Neural cell (in vitro differentiated cells): Measurements from ENCODE around the gene MIGA2. TPM values are rescaled to one million over a fixed set of nuclear protein-coding genes. Genes with fewer than 3 reads are reported as not detected.

Experiments
- H2AFZ ChIP-seq: fragments of 200-600, 300-800 bp; sonication (generic), shearing (Covaris generic); 2 replicates; pipeline ENCODE4 v1.6.0; 2014; ENCODE audit warnings: low read depth, mild to moderate bottlenecking, antibody characterized with exemption, low read length, moderate library complexity
- H3F3A ChIP-seq: fragments of 200-600 bp; shearing (Covaris generic); 2 replicates; pipeline ENCODE4 v1.6.1; 2016; ENCODE audit warnings: mild to moderate bottlenecking, moderate library complexity, mixed read lengths, antibody characterized with exemption, low read length; ENCODE audit not compliant: insufficient read depth, poor library complexity, severe bottlenecking
- H3K27ac ChIP-seq: fragments of 200-600, 300-800 bp; sonication (generic), shearing (Covaris generic); 2 replicates; pipeline ENCODE4 v1.5.1; 2014; ENCODE audit warnings: mild to moderate bottlenecking, low read length, moderate library complexity
- H3K27me3 ChIP-seq: fragments of 300-800, 200-600 bp; sonication (generic), shearing (Covaris generic); 2 replicates; pipeline ENCODE4 v1.6.0; 2014; ENCODE audit warnings: mild to moderate bottlenecking, low read depth, low read length, moderate library complexity; ENCODE audit not compliant: insufficient read depth
- H3K36me3 ChIP-seq: fragments of 300-800, 200-600 bp; sonication (generic), shearing (Covaris generic); 2 replicates; pipeline ENCODE4 v1.5.1; 2014; ENCODE audit warnings: mild to moderate bottlenecking, antibody characterized with exemption, low read length, moderate library complexity; ENCODE audit not compliant: insufficient read depth
- H3K4me2 ChIP-seq: fragments of 300-800, 200-600 bp; sonication (generic), shearing (Covaris generic); 2 replicates; pipeline ENCODE4 v1.6.0; 2014; ENCODE audit warnings: mild to moderate bottlenecking, low read length
- H3K4me3 ChIP-seq: fragments of 300-800, 200-600 bp; sonication (generic), shearing (Covaris generic); 2 replicates; pipeline ENCODE4 v1.5.1; 2014; ENCODE audit warnings: mild to moderate bottlenecking, low read length, moderate library complexity
- H3K79me2 ChIP-seq: fragments of 200-600 bp; shearing (Covaris generic); replicated peaks from 2 replicates; pipeline ENCODE4 v1.6.0; 2014; ENCODE audit warnings: mild to moderate bottlenecking, low read length, moderate library complexity; ENCODE audit not compliant: insufficient read depth
- H3K9ac ChIP-seq: fragments of 300-800, 200-600 bp; sonication (generic), shearing (Covaris generic); 2 replicates; pipeline ENCODE4 v1.6.1; 2016; ENCODE audit warnings: mild to moderate bottlenecking, low read length, mixed read lengths
- H3K9me2 ChIP-seq: fragments of 200-600 bp; shearing (Covaris generic); 2 replicates; pipeline ENCODE4 v1.6.1; 2016; ENCODE audit warnings: mild to moderate bottlenecking, low read length, mixed read lengths; ENCODE audit not compliant: insufficient read depth
- H3K9me3 ChIP-seq: fragments of 200-600, 300-800 bp; sonication (generic), shearing (Covaris generic); 2 replicates; pipeline ENCODE4 v1.6.1; 2016; ENCODE audit warnings: mild to moderate bottlenecking, mixed run types, low read length, moderate library complexity, mixed read lengths
- H4K20me1 ChIP-seq: fragments of 200-600 bp; shearing (Covaris generic); 2 replicates; pipeline ENCODE4 v1.6.1; 2016; ENCODE audit warnings: mild to moderate bottlenecking, mixed run types; ENCODE audit not compliant: insufficient read depth
- EP300 ChIP-seq: fragments of 450-650 bp; conservative IDR thresholded peaks from 2 replicates; pipeline ENCODE4 v1.6.1; 2014; ENCODE audit warnings: antibody characterized with exemption, mild to moderate bottlenecking, moderate library complexity; ENCODE audit not compliant: poor library complexity, severe bottlenecking
- EZH2 ChIP-seq: fragments of 200-600, 300-800 bp; shearing (Covaris generic), sonication (generic); IDR thresholded peaks from 2 replicates; pipeline ENCODE4 v1.6.1; 2014; ENCODE audit warnings: antibody characterized with exemption, low read length, borderline replicate concordance, mild to moderate bottlenecking; ENCODE audit not compliant: insufficient read depth, poor library complexity, severe bottlenecking
- MXI1 ChIP-seq: fragments of 450-650 bp; conservative IDR thresholded peaks from 2 replicates; pipeline ENCODE4 v1.6.1; 2014; ENCODE audit warnings: antibody characterized with exemption, mild to moderate bottlenecking; ENCODE audit not compliant: poor library complexity, severe bottlenecking
- POLR2AphosphoS5 ChIP-seq: IDR thresholded peaks from 2 replicates; pipeline ENCODE4 v1.6.1; 2012
- RAD21 ChIP-seq: fragments of 450-650 bp; conservative IDR thresholded peaks from 2 replicates; pipeline ENCODE4 v1.6.1; 2014; ENCODE audit warnings: antibody characterized with exemption, mild to moderate bottlenecking, moderate library complexity
- SMC3 ChIP-seq: fragments of 450-650 bp; conservative IDR thresholded peaks from 2 replicates; pipeline ENCODE4 v1.6.1; 2014; ENCODE audit warnings: antibody characterized with exemption, mild to moderate bottlenecking, moderate library complexity; ENCODE audit not compliant: poor library complexity
- TAF1 ChIP-seq: IDR thresholded peaks from 2 replicates; pipeline ENCODE4 v1.6.1; 2012; ENCODE audit warnings: low read depth
- polyA plus RNA-seq: library from polyadenylated mRNA; depleted of rRNA; stranded (reverse); fragments of >200 nt; gene quantifications from 2 replicates; pipeline ENCODE4 v1.2.3, GENCODE V29; 2014
- TF ChIP-seq, protein P1 (sequence below): IDR thresholded peaks from 2 replicates; pipeline ENCODE4 v1.6.1; 2012; ENCODE audit warnings: borderline replicate concordance
- TF ChIP-seq, protein P2 (sequence below): fragments of 450-650 bp; IDR thresholded peaks from 2 replicates; pipeline ENCODE4 v1.5.1; 2014; ENCODE audit warnings: antibody characterized with exemption, mild to moderate bottlenecking, moderate library complexity; ENCODE audit not compliant: poor library complexity, severe bottlenecking

The MIGA2 gene
- polyA plus RNA-seq, 1 donor from 2014 or later = 42.4 TPM

DNA sequence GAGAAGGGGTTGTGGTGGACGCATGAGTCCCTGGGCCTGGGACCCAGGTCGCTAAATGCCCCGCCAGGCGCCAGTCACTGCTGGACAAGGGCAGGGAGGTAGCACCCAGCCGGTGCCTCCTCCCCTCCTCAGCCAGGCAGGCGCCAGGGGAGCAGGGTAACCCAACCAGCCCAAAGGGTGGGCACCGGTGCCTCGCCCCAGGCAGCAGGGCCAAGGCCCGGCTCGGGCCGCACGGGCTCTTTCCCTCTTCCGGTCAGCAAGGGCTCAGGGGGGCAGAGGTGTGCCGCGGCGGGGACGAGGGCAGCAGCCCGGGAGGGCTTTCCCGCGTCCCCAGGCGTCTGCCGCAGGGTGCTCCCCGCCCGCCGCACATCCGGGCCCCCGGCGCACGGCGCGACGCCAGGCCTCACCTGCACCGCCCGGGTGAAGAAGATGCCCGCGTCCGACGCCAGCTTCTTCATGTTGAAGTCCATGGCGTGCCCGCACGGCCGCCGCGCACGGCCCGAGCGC is 8.7 kb upstream of the MIGA2 start:
- Histone ChIP-seq H2AFZ (no peak overlapping the region), H3K9me2 (no peaks in the 10 kb centered on the region), H3K4me3 (peak overlapping the region; percentile 92), H3K4me2 (peak overlapping the region; percentile 76), H3F3A (no peaks in the 10 kb centered on the region), H3K27ac (peak overlapping the region; percentile 20), H3K79me2 (peaks cover 15% of the 10 kb centered on the region), H3K27me3 (no peaks in the 10 kb centered on the region), H3K36me3 (no peaks in the 10 kb centered on the region), H4K20me1 (no peaks in the 10 kb centered on the region), H3K9me3 (no peaks in the 10 kb centered on the region), H3K9ac (peak overlapping the region; percentile 65)
- TF ChIP-seq, protein P1, sequence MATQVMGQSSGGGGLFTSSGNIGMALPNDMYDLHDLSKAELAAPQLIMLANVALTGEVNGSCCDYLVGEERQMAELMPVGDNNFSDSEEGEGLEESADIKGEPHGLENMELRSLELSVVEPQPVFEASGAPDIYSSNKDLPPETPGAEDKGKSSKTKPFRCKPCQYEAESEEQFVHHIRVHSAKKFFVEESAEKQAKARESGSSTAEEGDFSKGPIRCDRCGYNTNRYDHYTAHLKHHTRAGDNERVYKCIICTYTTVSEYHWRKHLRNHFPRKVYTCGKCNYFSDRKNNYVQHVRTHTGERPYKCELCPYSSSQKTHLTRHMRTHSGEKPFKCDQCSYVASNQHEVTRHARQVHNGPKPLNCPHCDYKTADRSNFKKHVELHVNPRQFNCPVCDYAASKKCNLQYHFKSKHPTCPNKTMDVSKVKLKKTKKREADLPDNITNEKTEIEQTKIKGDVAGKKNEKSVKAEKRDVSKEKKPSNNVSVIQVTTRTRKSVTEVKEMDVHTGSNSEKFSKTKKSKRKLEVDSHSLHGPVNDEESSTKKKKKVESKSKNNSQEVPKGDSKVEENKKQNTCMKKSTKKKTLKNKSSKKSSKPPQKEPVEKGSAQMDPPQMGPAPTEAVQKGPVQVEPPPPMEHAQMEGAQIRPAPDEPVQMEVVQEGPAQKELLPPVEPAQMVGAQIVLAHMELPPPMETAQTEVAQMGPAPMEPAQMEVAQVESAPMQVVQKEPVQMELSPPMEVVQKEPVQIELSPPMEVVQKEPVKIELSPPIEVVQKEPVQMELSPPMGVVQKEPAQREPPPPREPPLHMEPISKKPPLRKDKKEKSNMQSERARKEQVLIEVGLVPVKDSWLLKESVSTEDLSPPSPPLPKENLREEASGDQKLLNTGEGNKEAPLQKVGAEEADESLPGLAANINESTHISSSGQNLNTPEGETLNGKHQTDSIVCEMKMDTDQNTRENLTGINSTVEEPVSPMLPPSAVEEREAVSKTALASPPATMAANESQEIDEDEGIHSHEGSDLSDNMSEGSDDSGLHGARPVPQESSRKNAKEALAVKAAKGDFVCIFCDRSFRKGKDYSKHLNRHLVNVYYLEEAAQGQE = no peak
- TF ChIP-seq TAF1 (no peak), EP300 (no peak), SMC3 (no peak), EZH2 (no peak), RAD21 (no peak), POLR2AphosphoS5 (no peak), MXI1 (peak; percentile 61)
- TF ChIP-seq, protein P2, sequence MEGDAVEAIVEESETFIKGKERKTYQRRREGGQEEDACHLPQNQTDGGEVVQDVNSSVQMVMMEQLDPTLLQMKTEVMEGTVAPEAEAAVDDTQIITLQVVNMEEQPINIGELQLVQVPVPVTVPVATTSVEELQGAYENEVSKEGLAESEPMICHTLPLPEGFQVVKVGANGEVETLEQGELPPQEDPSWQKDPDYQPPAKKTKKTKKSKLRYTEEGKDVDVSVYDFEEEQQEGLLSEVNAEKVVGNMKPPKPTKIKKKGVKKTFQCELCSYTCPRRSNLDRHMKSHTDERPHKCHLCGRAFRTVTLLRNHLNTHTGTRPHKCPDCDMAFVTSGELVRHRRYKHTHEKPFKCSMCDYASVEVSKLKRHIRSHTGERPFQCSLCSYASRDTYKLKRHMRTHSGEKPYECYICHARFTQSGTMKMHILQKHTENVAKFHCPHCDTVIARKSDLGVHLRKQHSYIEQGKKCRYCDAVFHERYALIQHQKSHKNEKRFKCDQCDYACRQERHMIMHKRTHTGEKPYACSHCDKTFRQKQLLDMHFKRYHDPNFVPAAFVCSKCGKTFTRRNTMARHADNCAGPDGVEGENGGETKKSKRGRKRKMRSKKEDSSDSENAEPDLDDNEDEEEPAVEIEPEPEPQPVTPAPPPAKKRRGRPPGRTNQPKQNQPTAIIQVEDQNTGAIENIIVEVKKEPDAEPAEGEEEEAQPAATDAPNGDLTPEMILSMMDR = no peak

DNA sequence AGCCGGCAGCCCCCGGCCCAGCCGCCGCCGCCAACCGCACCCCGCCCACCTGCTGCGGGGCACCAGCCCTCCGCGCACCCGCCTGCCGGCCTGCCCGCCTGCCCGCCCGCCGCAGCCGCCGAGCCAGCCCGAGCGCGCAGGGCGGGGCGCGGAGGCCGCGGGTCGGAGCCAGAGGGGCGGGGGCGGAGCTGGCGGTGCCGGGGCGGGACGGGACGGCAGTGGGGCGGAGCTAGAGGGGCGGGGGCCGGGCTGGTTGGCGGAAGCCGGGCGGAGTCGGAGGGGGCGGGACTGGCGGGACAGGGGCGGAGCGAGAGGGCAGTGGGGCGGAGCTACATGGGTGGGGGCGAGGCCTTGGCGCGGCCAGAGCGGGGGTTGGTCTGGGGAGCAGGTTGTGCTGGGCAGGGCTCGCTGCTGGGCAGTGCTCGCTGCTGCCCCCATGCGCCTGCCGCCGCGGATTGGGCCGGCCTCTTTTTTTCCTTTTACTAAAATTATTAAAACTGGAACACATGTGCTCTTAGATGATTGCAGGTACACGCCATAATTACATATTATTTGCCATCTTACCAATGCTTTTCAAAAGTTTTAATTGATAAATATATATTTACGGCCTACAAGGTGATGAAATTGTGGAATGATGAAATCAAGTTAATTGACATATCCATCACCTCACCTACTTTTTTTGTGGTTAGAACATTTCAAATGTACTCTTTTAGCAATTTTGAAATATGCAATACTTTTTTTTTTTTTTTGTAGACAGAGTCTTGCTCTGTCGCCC is 8.0 kb upstream of the MIGA2 start, which contains the start of gene SH3GLB2:
Gene SH3GLB2 (minus strand): TSS at position 140 of the 775 bp plus-strand sequence. CDS start 177 bp downstream, outside the sequence.
- Histone ChIP-seq H3K9me3 (no peaks in the 10 kb centered on the region), H3K9me2 (no peaks in the 10 kb centered on the region), H4K20me1 (no peaks in the 10 kb centered on the region), H3F3A (no peaks in the 10 kb centered on the region), H3K4me3 (peak within 1 kb of the TSS; percentile 92), H3K4me2 (peak within 1 kb of the TSS; percentile 76), H3K79me2 (peaks cover 15% of the 10 kb centered on the region), H3K9ac (peak within 1 kb of the TSS; percentile 65), H3K27me3 (no peaks in the 10 kb centered on the region), H3K27ac (peak within 1 kb of the TSS; percentile 20), H3K36me3 (no peaks in the 10 kb centered on the region), H2AFZ (no peak within 1 kb of the TSS)
- TF ChIP-seq, protein P2 = peak; percentile 69
- TF ChIP-seq EZH2 = no peak
- TF ChIP-seq POLR2AphosphoS5 = peak; percentile 66
